ENCODE data around the gene PFKL.

Gene PFKL

DNA sequence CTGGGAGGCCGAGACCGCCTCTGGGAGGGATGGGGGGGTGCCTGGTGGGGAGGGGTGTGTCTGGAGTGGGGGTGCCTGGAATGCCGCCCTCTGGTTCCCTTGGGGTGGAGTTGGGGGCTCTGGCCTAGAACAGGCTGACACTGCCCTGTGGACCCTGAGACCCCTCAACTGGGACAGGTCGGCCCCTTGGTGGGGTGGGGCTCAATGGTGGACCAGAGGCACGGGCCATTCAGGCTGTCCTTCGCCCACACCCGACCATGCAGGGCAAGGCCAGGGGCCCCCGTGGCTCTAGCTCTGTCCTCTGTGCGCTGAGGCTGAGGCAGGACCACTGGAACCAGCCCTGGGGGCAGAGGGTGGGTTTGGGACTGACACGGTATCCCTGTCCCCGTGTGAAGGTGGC, 14.7 kb downstream of the PFKL start:
- no peak for DNase-seq

DNA sequence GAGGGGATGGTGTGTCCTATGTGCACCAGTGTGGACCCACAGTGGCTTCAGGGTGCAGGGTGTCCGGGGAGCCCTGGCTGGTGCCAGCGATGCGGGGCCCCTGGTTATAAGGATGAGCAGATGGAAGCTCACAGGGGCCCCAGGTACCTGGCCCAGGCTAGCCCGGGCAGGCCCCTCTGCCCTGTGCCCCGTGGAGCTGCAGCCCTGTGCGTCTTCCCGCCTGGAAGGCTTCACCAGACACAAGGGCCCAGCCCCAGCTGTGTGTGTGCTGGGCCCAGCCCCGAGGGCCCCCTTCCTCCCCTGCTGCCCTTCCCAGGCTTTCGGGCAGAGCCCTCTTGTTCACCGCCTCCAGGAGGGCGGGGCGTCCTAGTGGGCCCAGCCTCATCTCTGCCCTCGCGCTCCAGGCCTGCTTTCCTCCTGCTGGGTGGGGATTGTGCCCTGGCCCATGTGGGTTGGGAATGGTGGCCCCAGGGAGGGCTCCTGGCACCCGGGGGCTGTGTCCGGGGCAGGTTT, 15.9 kb downstream of the PFKL start:
- no peak for DNase-seq

DNA sequence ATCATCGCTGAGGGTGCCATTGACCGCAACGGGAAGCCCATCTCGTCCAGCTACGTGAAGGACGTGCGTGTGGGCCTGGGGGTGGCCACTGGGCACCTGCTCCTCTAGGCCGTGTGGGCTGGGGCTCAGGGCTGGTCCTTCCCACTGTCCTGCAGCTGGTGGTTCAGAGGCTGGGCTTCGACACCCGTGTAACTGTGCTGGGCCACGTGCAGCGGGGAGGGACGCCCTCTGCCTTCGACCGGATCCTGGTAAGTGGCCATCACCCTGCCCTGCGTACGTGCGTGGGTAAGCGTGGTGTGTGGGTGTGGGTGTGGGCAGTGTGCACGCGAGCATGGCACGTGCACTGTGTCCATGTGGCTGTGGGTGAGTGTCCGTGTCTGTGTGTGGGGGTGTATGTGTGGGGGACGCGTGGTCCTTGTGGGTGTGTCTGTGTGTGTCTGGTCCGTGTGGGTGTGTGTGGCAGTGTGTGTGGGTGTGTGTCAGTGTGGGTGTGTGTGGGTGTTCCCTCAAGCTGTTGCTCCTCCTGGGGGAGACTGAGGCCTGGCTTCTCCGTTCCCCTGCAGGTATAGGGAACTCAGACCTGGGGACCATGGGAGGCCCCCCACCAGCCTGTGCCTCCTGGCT, 16.5 kb downstream of the PFKL start:
- DNase-seq, result no peak

DNA sequence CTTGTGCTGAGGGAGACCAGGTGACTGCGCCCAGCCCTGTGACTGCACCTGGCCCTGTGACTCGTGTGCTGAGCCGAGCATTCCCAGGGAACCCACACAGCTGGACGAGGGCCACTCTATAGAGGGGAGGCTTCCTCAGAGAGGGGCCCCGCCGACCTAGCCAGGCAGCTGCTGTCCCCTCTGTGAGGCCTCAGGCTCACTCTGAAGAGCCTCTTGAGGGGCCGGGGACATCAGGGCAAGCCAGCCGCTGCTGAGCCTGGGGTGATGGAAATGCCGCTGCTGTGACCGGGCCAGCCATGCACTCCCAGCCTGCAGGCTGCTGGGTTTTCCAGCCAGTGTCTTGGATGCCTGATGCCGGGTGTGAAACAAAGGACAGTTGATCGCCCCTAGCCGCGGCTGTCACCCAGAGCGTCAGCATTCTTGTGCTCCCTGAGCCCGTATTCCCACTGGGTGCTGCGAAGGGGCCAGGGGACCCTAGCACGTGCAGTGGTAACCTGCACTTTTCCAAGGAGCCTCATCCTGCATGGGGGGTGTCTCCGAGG, 17.5 kb downstream of the PFKL start:
- no peak for DNase-seq

DNA sequence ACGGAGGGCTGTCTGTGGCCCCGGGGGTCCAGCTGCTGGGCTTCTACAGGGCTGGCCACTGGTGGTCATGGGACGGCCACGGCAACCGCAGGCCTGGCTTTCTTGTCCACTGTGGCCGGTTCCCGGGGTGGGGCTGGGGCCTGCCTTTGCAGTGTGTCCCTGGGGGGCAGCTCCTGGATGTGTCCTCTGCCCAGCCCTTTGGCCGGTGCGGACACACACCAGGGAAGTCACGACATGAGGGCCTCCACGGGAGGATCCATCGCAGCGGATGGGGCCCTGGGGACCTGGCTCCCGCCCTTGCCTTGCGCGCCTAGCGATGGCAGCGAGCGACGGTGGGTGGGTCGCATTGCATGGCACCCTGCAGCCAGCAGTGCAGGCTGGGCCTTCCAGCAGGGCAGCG, 18.0 kb downstream of the PFKL start:
- DNase-seq, result no peak

DNA sequence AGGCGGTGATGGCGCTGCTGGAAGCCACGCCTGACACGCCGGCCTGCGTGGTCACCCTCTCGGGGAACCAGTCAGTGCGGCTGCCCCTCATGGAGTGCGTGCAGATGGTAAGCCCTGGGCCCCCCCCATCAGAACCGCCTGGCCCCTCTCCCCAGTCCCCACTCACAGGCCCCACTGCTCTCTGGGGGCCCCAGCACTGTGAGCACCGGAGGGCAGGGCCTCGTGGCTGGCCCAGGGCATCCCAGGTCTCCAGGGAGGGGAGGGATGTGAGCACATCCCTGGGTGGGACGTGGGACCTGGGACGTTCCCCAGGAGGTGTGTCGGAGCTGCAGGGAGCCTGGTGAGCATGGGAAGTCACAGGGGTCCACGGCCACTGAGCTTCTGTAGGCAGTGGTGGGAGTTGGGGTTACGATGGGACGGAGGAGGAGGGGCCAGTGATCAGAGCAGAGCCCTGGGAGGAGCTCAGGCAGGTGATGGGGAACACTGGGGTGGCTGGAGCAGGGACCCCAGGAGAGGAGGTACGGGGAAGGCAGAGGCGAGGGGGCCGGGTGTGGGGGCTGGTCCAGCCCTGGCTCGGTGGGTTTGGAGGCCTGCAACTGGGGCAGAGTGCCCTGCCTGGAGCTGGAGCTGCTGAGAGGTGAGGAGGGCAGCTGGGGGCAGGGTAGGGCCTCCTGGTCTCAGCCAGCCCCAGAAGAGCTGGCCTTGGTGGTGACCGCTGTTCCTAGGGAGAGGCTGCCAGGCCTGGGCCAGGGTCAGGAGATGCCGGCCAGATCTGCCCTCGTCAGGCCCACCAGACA, 18.8 kb downstream of the PFKL start:
- no peak for DNase-seq

DNA sequence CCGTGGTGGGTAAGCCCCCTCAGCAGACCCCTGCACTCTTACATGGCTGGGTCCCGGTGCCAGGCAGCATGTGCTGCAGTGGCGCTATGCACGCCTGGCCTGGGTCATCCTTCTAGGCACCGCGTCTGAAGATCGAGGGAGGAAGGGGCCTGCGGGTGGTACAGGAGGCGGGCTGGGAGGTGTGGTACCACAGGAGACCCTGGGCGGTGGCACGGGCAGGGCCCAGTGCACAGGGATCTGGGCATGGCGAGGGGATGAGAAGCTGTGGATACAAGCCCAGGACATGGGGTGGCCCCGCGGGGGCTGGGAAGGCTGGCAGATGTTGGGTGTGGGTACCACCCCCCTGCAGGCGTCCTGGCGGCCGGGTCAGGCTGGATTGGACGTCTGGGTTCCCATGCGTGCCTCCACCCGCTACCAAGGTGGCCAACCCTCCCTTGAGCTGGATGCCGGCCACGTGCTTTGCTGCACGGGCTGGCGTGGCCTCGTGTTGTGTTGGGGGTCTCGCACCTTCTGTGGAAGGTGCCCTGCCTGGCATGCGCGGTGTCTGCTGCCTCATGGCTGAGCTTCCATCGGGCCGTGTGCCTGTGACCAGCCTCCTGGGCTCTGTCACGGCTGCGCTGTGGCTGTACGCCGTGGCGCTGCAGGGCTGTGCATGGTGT, 19.7 kb downstream of the PFKL start:
- DNase-seq, result no peak

DNA sequence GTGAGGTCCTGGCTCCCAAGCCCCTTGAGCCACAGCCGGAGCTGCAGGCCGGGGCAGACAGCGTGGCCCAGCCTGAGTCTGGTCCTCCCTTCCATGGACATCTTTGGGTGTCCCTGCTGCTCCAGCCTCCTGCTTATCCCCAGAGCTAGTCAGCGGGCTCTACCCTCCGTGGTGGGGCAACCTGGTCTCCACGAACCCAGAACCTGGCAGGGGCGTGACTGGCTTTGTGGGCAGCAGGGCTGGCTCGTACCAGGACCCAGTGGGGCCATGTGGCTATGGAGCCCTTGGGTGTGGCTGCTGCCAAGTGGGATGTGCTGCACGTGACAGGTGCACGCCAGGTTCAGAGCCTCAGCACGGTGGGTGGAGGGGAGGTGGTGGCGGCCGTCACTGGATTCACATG, 21.0 kb downstream of the PFKL start:
- DNase-seq, result no peak

DNA sequence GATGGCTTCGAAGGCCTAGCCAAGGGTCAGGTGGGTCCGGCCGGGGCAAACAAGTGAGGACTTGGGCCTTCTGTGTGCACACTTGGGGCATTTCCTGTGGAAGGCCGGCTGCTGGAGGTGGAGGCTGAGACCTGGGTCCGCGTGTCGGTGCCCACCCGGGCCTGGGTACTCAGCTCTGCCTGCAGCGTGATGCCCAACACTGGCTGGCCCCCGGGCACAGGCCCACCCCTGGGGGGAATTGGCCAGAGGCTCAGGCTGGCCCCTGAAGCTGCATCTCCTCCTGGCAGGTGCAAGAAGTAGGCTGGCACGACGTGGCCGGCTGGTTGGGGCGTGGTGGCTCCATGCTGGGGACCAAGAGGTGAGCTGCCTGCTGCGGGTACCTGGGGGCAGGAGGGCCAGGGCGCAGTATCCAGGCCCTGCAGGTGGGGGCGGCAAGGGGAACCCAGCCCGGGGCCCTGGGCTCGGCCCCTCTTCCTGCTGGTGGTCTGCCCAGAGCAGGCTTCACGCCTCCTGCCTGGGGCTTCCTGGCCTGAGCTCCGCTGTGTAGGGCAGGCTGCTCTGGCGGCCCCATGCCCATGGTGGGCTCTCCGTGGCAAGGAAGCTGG, 22.1 kb downstream of the PFKL start:
- DNase-seq, result no peak

DNA sequence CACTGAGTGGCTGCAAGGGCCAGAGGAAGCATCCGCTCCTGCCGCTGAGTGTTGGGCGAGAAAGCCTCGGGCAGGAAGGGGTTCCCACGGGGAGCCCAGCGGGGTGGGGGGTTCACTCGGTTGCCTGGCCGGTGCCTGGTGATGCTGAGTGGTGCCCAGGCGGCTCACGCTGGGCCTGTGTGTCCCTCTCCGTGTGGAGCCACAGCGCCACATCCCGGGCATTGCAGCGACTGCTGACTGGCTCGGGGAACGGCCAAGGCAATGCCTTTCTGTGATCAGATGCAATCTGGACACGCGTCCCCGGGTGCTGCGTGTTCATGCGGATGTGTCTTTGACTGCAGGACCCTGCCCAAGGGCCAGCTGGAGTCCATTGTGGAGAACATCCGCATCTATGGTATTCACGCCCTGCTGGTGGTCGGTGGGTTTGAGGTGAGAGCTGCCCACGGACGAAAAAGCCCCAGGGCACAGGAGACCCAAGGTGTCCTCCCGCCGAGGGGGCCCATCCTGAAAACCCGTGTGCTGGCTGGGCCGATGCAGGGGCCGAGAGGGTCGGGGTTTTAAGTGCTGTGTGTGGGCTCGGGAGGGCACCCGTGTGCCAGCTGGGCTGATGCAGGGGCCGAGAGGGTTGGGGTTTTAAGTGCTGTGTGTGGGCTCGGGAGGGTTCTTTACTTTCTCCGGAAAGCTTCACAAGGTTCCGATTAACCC, 22.9 kb downstream of the PFKL start:
- no peak for DNase-seq

DNA sequence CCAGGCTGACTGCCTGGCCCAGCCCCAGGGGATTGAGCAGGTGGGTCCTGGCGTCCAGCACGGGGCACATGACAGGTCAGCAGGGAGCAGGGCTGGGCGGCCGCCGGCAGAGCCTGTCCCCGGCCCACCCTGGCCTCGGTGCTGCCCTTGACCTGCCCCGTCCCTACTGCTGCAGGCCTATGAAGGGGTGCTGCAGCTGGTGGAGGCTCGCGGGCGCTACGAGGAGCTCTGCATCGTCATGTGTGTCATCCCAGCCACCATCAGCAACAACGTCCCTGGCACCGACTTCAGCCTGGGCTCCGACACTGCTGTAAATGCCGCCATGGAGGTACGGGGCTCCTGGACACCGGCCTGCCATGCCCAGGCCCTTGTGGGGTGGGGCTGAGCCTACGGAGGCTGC, 23.7 kb downstream of the PFKL start:
- DNase-seq, result no peak

DNA sequence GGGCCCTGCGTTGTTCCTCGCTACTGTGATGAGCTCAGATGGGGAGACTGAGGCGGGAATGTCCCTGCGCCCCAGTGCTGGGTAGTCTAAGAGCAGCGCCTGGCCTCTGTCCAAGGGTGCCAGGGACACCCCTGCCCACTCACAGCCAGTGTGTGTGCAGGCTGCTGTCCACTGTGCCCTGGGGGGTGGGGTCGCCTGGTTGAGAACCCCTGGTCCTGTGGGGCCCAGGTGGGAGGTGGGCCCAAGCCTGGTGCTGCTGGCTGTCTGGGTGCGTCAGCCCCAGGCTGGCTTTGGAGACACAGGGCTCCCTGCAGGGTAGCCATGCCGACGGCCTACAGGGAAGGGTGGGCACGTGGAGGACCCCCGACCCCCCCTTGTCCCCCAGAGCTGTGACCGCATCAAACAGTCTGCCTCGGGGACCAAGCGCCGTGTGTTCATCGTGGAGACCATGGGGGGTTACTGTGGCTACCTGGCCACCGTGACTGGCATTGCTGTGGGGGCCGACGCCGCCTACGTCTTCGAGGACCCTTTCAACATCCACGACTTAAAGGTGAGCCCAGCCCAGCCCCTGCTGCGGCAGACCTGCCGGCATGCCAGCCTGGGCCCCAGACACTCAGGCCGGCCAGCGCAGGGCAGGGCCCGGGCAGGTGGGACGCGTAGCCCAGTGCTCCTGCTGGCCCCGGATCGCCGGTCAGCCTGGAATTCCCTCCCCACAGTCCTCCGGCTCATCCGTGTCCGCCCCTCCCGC, 24.4 kb downstream of the PFKL start:
- DNase-seq, result no peak

DNA sequence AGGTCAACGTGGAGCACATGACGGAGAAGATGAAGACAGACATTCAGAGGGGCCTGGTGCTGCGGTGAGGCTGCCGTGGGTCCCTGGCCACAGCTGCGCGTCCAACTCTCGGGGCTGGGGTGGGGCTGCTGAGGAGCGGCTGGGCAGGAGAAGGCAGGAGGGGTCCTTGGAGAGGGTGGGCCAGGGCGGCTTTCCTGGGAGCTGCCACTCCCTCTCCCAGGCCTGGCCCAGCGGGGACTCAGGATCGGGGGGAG, 24.9 kb downstream of the PFKL start:
- no peak for DNase-seq

DNA sequence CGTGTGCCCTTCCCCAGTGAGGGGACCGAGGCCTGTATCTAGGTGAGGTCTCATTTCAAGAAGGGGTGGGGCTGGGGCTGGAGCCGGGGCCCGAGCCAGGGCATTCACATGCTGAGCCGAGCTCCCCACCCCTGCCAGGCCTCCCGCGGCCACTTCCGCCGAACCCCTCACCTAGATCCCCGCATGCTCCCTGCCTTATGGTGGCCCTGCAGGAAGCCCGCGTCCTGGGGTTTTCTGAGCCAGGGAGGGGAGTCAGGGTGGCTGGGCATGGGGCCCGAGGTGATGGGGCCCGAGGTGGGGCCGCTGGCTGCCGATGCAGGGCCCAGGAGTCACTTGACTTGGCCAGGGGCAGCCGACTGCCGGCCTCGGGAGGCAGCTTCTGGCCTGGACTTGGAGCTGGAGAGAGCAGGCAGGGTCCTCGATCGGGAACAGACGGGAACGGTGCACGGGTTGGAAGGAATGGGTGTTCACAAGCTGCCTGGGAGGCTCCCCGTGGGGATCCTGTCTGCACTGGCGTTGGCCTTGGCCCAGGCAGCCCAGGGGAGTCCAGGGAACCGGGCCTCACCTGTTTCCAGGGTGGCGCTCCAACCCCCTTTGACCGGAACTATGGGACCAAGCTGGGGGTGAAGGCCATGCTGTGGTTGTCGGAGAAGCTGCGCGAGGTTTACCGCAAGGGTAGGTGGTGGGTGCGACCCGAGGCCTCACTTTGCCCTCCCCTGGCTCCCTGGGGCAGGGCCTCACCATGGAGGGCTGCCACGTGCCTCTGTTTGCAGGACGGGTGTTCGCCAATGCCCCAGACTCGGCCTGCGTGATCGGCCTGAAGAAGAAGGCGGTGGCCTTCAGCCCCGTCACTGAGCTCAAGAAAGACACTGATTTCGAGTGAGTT, 25.8 kb downstream of the PFKL start:
- DNase-seq, result no peak

DNA sequence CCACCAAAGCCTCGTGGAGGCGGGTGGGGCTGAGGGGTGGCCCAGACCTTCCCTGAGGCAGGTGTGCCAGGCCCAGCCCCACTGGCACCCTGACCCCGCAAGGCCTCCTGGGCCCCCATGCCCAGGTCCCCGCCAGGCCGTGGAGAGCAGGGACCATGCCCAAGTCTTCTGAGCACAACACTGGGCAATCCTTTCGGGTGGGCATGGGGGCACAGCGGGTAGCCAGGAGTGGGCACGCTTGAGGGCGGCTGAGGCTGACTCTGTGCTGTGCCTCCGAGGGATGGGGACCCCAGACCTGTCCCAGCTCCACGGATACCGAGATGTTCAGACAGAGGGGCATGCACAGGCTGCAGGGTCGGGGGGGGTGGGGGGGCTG, 26.4 kb downstream of the PFKL start:
- no peak for DNase-seq

DNA sequence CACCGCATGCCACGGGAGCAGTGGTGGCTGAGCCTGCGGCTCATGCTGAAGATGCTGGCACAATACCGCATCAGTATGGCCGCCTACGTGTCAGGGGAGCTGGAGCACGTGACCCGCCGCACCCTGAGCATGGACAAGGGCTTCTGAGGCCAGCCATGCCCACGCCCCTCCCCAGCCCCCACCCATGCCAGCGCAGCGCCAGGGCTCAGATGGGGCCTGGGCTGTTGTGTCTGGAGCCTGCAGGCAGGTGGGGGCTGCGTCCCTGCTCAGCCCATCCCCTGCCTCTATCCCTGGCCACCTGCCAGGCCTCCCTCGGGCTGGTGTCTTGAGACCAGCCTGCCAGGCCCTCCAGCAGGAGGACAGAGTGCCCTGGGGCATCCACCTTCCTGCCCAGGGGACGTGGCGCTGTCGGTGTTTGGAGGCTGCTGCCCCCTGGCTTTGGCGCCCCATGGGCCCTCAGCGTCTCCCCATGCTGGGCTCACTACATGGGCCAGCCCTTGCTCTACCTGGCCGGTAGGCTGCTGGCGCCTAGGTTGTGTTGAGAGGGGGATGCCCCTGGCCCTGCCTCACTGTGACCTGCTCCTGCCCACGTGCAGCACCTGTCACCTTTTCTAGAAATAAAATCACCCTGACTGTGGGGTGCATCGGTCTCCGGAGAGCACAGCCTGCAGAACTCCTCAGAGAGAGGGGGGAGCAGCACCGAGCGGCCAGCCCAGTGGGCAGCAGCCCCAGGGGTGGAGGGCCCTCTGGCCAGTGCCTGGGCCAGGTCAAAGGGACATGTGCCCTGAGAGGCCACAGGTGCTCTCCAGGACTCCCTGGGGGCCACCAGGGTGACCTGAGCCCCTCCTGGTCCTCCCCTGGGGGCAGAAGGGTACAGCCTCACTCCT, 27.1 kb downstream of the PFKL start:
- DNase-seq, result no peak

DNA sequence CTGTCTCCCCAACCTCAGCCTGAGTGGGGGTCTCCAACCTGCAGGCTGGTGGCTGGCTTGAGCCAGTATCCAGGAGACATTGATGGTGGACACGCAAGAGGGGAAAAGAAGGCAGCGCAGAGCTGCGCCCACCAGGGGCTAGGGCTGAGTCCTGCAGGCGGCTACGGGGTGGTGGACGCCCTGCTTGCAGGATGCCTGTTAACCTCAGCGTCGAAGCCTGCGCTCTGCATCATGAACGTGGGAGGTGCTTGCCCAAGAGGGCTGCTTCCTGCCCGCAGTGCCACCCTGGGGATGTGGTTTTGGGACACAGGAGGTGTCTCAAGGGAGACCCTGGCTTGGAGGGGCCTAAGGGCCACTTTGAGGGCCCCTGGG, 27.7 kb downstream of the PFKL start:
- DNase-seq, result no peak

DNA sequence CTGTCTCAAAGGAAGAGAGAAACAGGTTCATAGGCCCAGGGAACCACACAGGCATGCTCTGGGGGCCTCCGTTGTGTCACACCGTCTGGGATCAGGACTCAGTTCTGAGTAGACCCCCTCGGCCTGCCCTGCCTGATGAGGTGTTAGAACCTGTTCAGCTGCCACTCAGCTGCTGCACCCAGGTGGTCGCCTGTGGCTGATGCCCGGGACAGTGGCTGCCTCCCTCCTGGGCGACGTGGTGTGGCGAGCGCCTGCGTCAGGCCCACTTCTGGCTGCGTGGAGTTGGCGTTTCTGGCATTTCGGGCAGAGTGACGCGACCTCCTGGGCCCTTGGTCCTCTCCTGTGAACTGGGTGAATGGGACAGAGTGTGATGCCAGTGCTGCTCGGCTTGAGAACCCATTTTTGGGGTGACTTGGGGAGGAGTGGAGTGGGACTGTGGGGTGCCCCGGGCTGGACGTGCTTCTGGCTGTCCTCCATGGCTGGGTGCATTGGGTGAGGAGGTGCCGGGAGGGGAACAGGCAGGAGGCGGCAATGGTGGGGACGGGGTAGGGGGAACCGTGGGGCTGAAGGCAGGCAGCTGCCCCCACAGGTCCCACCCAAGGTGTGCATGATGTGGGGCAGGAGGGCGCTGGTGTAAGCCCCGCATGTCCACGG, 28.5 kb downstream of the PFKL start:
- no peak for DNase-seq

DNA sequence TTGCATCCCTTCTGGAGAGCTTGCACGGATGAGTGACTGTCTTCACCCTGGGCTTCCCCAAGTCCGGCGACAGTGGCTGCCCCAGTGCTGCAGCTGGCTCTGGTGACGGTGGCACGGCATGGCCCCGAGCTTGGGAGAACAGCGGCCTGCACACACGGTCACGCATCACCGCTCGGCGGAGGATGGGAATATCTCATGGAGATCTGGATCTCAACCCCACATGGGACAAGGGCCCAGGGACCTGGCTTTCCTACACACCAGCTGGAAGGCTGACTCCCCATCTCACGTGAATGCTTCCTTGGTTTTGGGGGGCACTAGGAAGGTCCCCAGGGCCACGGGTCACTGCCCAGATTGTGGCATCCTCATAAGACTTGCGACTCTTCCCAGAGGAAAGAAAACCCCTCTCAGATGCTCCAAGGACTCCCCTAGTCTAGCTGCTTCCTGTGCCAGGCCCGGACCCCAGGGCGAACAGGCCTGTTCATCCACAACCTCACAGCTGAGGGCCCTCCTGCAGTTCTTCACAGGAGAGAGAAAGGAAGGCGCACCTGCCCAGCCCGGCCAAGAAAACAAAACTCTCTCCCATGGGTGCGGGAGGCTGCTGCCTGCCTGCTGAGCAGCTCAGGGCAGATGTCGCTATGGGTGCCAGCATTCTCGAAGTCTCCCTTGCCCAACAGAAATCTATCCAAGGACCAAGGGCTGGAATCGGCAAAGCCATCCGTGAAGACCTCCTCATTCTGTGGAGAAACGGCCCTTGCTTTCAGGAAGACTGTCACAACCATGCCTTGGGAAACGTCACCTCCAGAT, 29.4 kb downstream of the PFKL start:
- DNase-seq, result no peak

Measured in stimulated activated CD4-positive, alpha-beta T cell treated with anti-CD3 and anti-CD28 coated beads, Interleukin-15, amount 100 ng/mL, for 24 hours (primary cell).